Loucy (cell line): ENCODE measurements around the gene STOX2.
"Not testable (repeated sequence)": the region's sequence is repeated elsewhere in the genome, so short reads cannot be mapped to it uniquely, and the experiment has no call there.

Experiments used
- EZH2phosphoT487 ChIP-seq: fragments of 200-600 bp; IDR thresholded peaks from 2 replicates; pipeline ENCODE4 v1.6.1; 2018; ENCODE audit warnings: antibody characterized with exemption, mild to moderate bottlenecking, moderate library complexity, borderline replicate concordance
- TF ChIP-seq, protein P1 (sequence below): fragments of 200-600 bp; sonication (generic); conservative IDR thresholded peaks from 2 replicates; pipeline ENCODE4 v1.5.1; 2014; ENCODE audit warnings: mild to moderate bottlenecking, antibody characterized with exemption, low read length

DNA sequence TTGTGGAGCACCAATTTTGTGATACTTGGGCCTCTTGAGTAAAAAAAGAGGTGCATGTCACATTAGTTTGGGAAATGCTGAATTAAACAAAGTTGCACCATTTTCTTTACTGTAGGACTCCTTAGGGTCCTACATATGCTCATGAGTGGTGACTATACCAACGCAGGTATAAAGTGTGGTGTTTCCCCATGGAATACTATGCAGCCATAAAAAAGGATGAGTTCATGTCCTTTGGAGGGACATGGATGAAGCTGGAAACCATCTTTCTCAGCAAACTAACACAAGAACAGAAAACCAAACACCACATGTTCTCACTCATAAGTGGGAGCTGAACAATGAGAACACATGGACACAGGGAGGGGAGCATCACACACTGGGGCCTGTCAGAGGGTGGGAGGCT, 47.5 kb downstream of the STOX2 start:
- TF ChIP-seq, protein P1, sequence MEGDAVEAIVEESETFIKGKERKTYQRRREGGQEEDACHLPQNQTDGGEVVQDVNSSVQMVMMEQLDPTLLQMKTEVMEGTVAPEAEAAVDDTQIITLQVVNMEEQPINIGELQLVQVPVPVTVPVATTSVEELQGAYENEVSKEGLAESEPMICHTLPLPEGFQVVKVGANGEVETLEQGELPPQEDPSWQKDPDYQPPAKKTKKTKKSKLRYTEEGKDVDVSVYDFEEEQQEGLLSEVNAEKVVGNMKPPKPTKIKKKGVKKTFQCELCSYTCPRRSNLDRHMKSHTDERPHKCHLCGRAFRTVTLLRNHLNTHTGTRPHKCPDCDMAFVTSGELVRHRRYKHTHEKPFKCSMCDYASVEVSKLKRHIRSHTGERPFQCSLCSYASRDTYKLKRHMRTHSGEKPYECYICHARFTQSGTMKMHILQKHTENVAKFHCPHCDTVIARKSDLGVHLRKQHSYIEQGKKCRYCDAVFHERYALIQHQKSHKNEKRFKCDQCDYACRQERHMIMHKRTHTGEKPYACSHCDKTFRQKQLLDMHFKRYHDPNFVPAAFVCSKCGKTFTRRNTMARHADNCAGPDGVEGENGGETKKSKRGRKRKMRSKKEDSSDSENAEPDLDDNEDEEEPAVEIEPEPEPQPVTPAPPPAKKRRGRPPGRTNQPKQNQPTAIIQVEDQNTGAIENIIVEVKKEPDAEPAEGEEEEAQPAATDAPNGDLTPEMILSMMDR, result not testable (repeated sequence)
- TF ChIP-seq EZH2phosphoT487, result not testable (repeated sequence)
